Heart right ventricle (tissue), 16 donors: ENCODE measurements around the gene COX5B. TPM values are rescaled to one million over a fixed set of nuclear protein-coding genes. Genes with fewer than 3 reads are reported as not detected.

Experiments
- ATAC-seq, 8 donors: fragments of 200-7000 bp; cut with Tn5 transposase; one replicate each; pipeline ENCODE4 v1.9.1; 2020; ENCODE audit warnings: mild to moderate bottlenecking in 8 of 8, moderate library complexity in 8 of 8, moderate number of reproducible peaks in 1 of 8
- DNase-seq, 2 donors: peaks; one replicate each; pipeline ENCODE4 v3.0.0-alpha.2; 2020
- H3K27ac ChIP-seq, 10 donors: fragments of 200-600 bp; sonication (generic) in 2 of 10; one replicate each; pipeline versions ENCODE4 v1.5.0 to v1.8.0; 2020 to 2022; ENCODE audit warnings: mild to moderate bottlenecking in 3 of 10
- H3K27me3 ChIP-seq, 7 donors: fragments of 200-600 bp; one replicate each; pipeline ENCODE4 v1.8.0; 2021 to 2022; ENCODE audit warnings: mild to moderate bottlenecking in 2 of 7
- H3K36me3 ChIP-seq, 9 donors: fragments of 200-600 bp; sonication (generic) in 1 of 9; one replicate each; pipeline versions ENCODE4 v1.5.0 to v1.8.0; 2020 to 2022; ENCODE audit warnings: mild to moderate bottlenecking in 2 of 9
- H3K4me1 ChIP-seq, 9 donors: fragments of 200-600 bp; sonication (generic) in 1 of 9; one replicate each; pipeline versions ENCODE4 v1.5.0 to v1.8.0; 2020 to 2022; ENCODE audit warnings: mild to moderate bottlenecking in 4 of 9
- H3K4me3 ChIP-seq, 10 donors: fragments of 200-600 bp; sonication (generic) in 2 of 10; one replicate each; pipeline versions ENCODE4 v1.5.0 to v1.8.0; 2020 to 2022; ENCODE audit warnings: mild to moderate bottlenecking in 7 of 10, moderate library complexity in 2 of 10
- H3K9me3 ChIP-seq, 11 donors: fragments of 200-600 bp in 10 of 11; sonication (generic) in 2 of 11; one replicate each; pipeline versions ENCODE4 v1.5.0 to v1.8.0; 2013 to 2022; ENCODE audit warnings: mild to moderate bottlenecking in 2 of 11, control low read depth in 1 of 11, moderate library complexity in 1 of 11
- CTCF ChIP-seq, 9 donors: fragments of 200-600 bp; sonication (generic) in 2 of 9; IDR thresholded peaks; one replicate each; pipeline versions ENCODE4 v1.5.0 to v1.8.0; 2021 to 2022; ENCODE audit warnings: antibody characterized with exemption in 9 of 9, mild to moderate bottlenecking in 5 of 9, moderate library complexity in 1 of 9
- WGBS, 2 donors: extraction: QIAGEN DNeasy Blood & Tissue Kit; methylation state at CpG; one replicate each; pipeline ENCODE4 v1.1.7; 2013; ENCODE audit warnings: inconsistent platforms in 1 of 2; 5-methylcytosine and 5-hydroxymethylcytosine counted together
- intact Hi-C, 10 donors: fragments of 100-400 bp; cut with DNase I; formaldehyde crosslinking; loops; one replicate each; pipeline versions ENCODE4 v1.11.1 to v1.14.2; 2022
- polyA plus RNA-seq, 2 donors: library from polyadenylated mRNA; stranded (reverse); fragments of 200-250 nt; gene quantifications; one replicate each; pipeline ENCODE4 v1.2.3, GENCODE V29; 2013
- total RNA-seq, 10 donors: library from RNA; stranded (reverse); fragmentation: NEBNext Ultra II Directional in 3 of 10; extraction: Animal tissue kit (Norgen Biotek cat#: 25700) in 3 of 10; gene quantifications; one replicate each; pipeline versions ENCODE4 v1.2.1 to v1.2.4, GENCODE V29; 2021 to 2023
- donor health status: Arrhythmogenic right ventricular cardiomyopathy.
- donor health status: ischemic (EF 13 %, LVEDD 7.1; RV severe dilation, severe dysfunction).
- donor health status: healthy with polysubstance abuse.
- donor health status: DM: no; HTN: yes; CAD: no.
- donor health status: DM: no; HTN: no; CAD: no.
- donor health status: ischemic (EF 25% LVEDD 6.9; RV normal size, moderate dysfunction).
- donor health status: ischemic (EF 25% LVEDD 5.7; RV mildly dilated, moderate dysfunction).
- donor health status: healthy.
- donor health status: DM: yes; HTN: yes; CAD: no.
- donor health status: Ischemic cardiomyopathy.
- donor health status: ischemic (EF 35%, LVEDD 5.7; RV mildly dilated, moderate dysfunction).
- donor health status: nonischemic (EF 11% LVEDD 7.7; RV severe dilation, severe dysfunction).
- donor health status: DM: yes; HTN: yes; CAD: no.
- donor health status: PGD.
- donor health status: ischemic (EF 29% LVEDD 5.4; RV normal size, mild dysfunction).
- donor health status: nonischemic (EF 23%, LVEDD 6.1; RV moderate dilation, normal function).

Gene COX5B
- total and polyA plus RNA-seq, 12 donors = 886 to 5,403 (median 1,311) TPM

- H3K9me3 ChIP-seq = peaks cover 0 to 6% (median 0%) of the 10 kb centered on the region in 11 donors
- DNase-seq = no peak
- 91 to 93% methylated on average over 28 to 29 of the region's 29 CpGs for WGBS, 2 donors
- H3K27me3 ChIP-seq = no peaks in the 10 kb centered on the region
- no peak overlapping the region for H3K4me3 ChIP-seq
- H3K4me1 ChIP-seq = peaks cover 0 to 30% (median 27%) of the 10 kb centered on the region in 9 donors
- peaks cover 0 to 55% (median 32%) of the 10 kb centered on the region in 9 donors for H3K36me3 ChIP-seq
- TF ChIP-seq CTCF (IDR thresholded peaks at IDR 0.05) = no peak
- H3K27ac ChIP-seq = no peak overlapping the region
- ATAC-seq = no peak
- intact Hi-C loops = no loop called here
Observed at GRCh38 chr2:97659256-97660043, 13.6 kb downstream of the COX5B start.

GRCh38 chr2:97660044-97660774 is 14.3 kb downstream of the COX5B start:
- Histone ChIP-seq H3K27me3 (no peaks in the 10 kb centered on the region), H3K9me3 (no peaks in the 10 kb centered on the region), H3K4me1 (peaks cover 0 to 38% (median 31%) of the 10 kb centered on the region in 9 donors), H3K4me3 (no peak overlapping the region), H3K36me3 (peaks cover 0 to 50% (median 31%) of the 10 kb centered on the region in 9 donors), H3K27ac (peak overlapping the region in 1 of 10 donors; percentile 0)
- intact Hi-C loops = no loop called here
- ATAC-seq (no peak), DNase-seq (no peak)
- WGBS, 2 donors = 95 to 96% methylated on average over 20 of the region's 20 CpGs
- TF ChIP-seq CTCF (IDR thresholded peaks at IDR 0.05) = no peak

GRCh38 chr2:97660775-97661389 is 15.0 kb downstream of the COX5B start:
- no peaks in the 10 kb centered on the region for H3K9me3 ChIP-seq
- H3K27me3 ChIP-seq = no peaks in the 10 kb centered on the region
- peaks cover 0 to 44% (median 31%) of the 10 kb centered on the region in 9 donors for H3K36me3 ChIP-seq
- peak overlapping the region in 4 of 10 donors; percentile 0 to 95 (median 32) for H3K27ac ChIP-seq
- ATAC-seq = no peak
- DNase-seq = no peak
- no peak for TF ChIP-seq CTCF (IDR thresholded peaks at IDR 0.05)
- WGBS, 2 donors = 80 to 84% methylated on average over 18 of the region's 18 CpGs
- intact Hi-C loops = loop anchor here in 1 of 10 donors (1.0 kb wide), 1 partner anchor 14 kb away; no protein-coding TSS in a partner anchor
- peak overlapping the region in 1 of 10 donors; percentile 3 for H3K4me3 ChIP-seq
- H3K4me1 ChIP-seq = peaks cover 0 to 38% (median 31%) of the 10 kb centered on the region in 9 donors

GRCh38 chr2:97661927-97662326 is 16.1 kb downstream of the COX5B start:
- Histone ChIP-seq H3K27me3 (no peaks in the 10 kb centered on the region), H3K27ac (peak overlapping the region in 6 of 10 donors; percentile 23 to 100 (median 94)), H3K4me3 (peak overlapping the region in 6 of 10 donors; percentile 68 to 87 (median 70)), H3K36me3 (peaks cover 0 to 33% (median 23%) of the 10 kb centered on the region in 9 donors), H3K4me1 (peaks cover 0 to 38% (median 31%) of the 10 kb centered on the region in 9 donors), H3K9me3 (no peaks in the 10 kb centered on the region)
- TF ChIP-seq CTCF (IDR thresholded peaks at IDR 0.05) = no peak
- intact Hi-C loops = loop anchor here in 4 of 10 donors (1.0 to 2.0 kb wide), 2 partner anchors 15 kb away; partner anchors contain the start of gene COX5B (in 3 of the 4)
- DNase-seq (no peak), ATAC-seq (no peak)
- WGBS, 2 donors = 83 to 85% methylated on average over 6 of the region's 6 CpGs
